Hippocampal formation (tissue), 2 donors: Measurements from ENCODE around the gene PDE7B.

Source experiments
- DNase-seq, 2 donors: peaks; one replicate each; lab custom pipeline; 2025; lab: John Stamatoyannopoulos, UW

PDE7B gene

DNA sequence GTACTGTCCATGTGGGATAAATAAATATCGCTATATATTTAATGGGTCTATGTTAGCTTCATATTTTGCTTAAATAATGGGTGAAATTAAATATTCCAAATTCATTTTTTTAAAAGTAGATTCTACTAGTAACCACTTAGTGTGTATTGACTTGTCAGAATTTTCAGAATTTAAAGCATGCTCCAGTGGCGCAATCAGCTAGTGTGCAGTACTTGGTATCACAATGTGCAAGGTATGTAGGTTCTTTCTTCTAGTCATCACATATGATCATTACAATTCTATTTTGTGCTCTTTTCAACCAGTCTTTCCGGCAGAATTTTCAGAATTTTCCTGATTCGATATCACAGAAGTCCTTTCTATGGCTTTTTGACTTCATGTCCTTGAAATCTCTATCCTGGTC, 32.6 kb downstream of the PDE7B start:
- DNase-seq, result no peak

DNA sequence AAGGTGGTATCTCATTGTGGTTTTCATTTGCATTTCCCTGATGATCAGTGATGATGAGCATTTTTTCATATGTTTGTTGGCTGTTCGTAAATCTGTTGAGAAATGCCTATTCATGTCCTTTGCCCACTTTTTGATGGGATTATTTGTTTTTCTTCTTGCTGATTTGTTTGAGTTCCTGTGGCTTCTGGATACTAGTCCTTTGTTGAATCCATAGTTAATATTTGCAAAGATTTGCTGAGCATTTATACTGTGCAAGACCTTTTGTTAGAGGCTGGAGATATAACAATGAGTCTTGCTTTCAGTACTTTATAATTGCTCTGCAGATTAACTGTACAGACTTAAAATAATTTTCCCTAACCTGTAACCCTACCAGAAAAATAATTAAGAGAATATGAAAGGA, 35.6 kb downstream of the PDE7B start:
- no peak for DNase-seq

DNA sequence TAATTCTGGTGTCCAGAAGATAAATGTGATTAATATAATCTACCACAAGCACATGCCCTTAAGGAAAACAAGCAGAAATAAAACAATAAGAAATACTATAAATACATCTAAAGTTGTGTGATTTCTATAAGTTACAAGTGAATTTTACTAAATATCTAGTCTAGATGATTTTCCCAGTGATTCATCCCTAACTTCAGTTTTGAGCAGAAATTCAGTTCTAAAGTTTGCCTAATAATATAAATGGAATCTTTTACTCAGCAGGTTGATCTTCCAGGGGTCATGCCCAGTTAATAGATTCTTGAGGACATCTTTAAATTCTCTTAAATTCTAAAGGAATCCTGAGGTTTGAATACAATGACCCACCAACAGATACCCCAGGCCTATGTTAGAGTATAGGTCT, 37.3 kb downstream of the PDE7B start:
- no peak for DNase-seq

DNA sequence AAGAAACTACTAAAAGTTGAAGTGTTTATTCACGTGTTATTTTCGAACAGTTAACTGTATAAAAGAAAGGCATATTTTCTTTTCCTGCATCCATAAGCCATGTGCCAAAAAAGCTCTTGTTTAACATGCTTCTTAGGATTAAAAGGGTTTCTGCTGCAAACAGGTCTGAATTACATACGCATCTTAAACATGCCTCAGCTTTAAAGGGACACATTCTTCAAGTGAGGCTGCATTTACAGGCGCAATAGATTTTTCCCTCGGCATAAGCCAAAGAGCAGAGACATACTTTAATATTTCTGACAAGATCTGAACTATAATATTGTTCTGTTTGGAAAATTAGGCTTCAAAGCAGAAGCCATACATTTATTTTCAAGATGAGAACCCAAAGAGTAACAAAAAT, 39.4 kb downstream of the PDE7B start:
- DNase-seq, result no peak

DNA sequence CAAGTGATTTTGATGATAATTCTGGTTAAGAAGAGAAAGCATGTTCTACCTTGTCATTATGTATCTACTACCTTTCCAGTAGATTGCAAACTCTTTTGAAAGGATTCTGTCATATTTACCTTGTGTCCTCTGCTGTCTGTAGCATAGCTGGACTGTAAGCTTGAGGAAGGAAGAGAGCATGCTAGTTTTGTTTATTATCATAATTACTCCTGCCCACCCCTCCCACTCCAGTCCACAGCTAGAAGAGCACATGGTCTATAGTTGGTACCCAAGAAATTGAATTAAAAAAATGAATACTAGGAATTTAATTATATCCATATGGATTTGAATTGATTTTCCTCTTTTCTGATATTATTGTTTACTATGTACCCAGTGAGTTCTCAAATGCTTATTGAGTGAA, 40.2 kb downstream of the PDE7B start:
- DNase-seq, result no peak

DNA sequence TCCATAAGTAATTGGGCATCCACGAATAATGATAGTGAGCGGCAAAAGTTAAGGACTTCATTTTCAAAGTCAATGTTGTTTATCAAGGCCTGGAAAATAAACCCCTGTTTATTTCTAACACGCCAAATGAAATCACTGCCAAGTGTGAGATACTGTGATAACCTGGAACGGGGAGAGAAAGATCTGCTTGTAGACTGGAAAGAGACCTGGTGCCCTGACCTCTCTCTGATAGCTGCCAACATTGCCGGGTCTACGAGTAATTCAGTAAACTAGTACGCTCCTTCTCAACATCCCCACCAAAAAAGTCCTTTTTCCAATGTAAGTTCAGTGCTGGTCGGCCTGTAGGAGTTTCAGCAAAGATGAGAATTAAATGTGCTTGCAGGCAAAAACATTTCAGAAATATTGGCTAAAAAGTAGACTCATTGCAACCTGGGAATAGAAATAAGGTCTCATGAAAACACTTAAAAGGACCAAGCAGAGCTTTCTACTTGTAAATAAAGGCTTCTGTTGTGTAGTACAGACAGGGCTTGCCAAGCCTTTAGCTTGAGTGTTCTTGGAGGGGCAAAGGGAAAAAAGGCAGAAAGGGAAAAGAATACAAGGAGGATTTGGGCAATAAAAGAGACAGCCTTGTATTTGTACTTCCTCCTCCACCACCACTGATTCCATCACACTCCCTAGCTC, 43.9 kb downstream of the PDE7B start:
- DNase-seq, result peak in 1 of 2 donors; percentile 29

DNA sequence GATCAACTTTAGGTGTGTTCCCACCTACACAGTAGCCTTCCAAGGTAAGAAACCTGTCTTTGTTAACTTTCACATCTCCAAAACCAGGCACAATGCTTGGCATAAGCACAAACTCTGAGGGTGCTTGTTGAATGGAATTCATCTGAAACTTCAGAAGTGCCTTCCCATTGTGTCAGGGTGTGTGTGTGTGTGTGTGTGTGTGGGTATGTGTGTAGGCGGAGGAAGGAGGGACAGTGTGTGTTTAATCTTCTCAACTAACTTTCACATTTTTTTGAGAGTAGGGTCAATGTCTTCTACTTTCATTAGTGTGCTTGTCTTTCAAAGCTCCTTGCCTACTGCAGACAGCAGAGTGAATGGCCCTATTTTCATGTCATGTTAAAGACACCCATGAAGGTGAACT, 45.6 kb downstream of the PDE7B start:
- no peak for DNase-seq

DNA sequence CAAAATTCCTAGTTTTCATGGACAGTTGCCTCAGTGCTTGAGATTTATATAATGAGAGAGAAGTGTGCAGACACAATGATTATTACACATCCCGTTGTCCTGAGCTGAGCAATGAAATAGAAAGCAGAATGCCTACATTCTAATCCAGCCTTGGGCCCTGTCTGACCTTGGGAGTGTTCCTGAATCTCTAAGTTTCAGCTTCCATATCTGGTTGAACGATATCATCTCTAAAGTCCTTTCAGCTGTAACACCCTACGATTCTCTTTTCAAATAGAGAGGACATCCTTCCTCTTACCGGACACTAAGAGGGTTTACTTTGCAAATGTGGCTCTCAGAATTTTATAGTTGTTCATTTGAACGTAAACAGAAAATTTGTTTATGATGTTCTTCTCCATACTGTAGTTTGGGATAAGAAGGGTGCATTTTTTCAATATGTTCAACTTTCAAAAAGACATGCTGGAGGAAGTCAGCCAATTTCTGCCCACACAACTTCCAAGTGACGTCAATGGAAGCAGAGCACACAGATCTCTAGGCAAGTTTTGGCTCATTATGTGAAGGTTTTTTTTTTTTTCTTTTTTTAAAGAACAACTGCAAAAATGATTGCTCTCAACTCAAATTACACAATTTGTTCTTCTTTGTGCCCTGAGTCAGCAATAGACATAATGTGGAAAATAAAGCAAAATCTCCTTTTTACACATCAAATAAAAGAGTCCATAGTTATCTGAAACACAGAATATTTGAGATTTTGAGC, 50.4 kb downstream of the PDE7B start:
- DNase-seq, result peak in 1 of 2 donors; percentile 52

DNA sequence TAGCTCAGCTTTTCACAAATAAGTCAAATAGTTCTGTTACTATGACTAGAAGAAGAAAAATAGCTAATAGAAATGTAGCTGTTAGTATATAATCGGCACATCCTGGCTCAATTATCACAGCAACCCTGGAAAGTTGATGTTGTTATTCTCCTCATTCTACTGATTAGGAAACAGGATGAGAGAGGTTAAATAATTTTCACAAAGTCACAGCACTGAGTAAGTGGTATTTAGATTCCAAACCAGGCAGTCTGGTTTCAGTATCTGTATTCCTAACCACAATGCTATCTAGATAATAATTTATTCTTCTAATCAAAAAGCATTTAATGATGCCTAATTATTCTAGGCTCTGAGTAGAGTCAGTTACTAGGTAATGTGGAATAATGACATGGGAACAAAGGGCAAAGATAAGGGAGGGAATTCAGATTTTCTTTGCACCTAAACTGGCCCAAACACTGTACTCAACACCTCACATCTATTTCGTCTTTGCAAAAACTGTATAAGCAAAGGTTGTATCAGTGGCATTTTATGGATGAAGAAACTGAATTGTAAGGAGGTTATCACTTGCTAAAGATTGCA, 51.3 kb downstream of the PDE7B start:
- DNase-seq, result no peak

DNA sequence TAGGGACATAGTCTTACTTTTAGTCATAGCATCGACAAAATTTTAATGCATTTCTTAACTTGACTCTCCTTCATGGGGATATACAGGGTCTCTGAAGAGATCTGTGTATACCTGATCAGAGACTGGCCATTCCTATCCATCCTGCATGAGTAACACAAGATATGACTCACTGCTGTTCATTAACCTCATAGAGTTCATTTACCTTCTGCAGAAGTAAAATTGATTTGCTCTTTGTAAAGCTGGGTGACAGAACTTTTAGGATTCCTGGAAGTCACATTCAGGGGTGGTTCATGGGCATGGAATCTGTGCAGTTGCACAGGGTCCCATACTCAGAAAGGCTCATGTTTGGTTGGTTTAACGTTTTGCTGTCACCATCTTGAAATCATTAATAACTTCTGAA, 53.2 kb downstream of the PDE7B start:
- DNase-seq, result no peak

DNA sequence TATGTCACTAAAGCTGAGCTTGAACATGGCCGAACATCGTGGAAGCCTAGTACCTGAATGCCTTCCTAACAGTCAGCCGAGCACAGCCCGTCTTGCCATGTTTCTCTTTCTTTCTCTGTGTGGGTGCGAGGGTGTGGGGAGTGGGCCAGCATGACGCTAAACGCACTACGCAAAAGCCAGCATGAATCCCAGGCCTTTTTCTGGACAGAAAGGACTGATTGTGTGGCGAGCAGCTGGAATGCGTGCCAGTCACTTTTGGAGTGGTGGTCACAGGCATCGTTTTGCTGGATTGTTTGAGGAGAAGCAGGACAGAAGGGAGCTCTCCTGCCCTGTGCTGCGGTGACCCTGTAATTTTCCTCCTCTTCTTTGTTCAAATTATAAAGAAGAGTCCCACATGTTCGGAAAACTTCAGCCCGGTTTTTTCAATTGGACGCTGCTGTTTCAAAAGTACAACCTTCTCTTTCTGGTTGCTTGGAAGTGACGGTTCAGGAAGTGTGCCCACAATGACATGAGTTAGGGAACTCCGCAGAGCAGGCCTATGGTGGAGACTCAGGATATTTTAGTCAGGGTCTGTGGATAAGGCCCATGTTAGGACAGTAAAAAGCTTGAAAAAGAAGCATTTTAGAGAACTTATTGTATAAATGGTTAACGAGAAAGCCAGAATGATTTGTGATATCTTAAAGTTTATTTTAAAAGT, 54.3 kb downstream of the PDE7B start:
- DNase-seq, result peak; percentile 32 to 39

DNA sequence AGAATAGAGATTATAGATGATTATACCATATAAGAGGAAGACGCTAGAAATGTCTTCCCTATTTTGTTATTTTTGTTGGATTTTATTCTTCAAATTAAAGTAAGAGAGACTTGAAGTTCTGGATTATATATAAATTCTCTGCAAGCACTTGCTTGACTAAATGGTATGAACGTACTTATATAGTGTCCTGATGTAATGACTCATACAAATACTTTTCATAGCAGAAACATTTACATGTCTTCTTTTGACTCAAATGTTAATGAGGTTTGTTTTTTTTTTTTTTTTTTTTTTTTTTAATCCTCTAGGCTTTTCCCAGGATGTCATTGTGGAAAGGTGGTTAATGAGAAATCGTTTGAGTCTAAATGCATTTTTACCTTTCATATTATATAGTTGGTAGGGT, 55.0 kb downstream of the PDE7B start:
- DNase-seq, result no peak

DNA sequence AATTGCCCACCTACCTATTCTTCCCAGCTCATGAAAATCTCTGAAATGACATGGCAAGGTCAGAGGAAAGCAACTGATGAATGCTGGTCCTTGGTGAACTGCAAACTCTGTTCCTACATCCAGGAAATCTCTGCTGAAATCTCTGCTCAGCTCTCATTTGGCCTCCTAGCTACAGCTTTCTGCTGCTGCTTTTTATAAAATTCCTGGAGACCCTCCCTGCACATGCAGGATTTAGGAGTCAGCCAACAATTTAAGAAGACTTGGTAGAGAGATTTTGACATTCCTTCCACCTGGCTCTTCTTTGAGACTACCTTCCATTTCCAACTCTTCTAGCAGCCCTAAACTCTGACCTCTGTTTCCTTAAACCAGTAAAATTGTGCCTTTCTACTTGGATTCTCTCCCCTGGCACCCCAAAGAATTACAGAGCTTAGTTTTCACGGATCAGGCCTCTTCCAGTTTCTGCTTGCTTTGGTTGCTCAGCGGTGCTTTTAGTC, 55.5 kb downstream of the PDE7B start:
- no peak for DNase-seq

DNA sequence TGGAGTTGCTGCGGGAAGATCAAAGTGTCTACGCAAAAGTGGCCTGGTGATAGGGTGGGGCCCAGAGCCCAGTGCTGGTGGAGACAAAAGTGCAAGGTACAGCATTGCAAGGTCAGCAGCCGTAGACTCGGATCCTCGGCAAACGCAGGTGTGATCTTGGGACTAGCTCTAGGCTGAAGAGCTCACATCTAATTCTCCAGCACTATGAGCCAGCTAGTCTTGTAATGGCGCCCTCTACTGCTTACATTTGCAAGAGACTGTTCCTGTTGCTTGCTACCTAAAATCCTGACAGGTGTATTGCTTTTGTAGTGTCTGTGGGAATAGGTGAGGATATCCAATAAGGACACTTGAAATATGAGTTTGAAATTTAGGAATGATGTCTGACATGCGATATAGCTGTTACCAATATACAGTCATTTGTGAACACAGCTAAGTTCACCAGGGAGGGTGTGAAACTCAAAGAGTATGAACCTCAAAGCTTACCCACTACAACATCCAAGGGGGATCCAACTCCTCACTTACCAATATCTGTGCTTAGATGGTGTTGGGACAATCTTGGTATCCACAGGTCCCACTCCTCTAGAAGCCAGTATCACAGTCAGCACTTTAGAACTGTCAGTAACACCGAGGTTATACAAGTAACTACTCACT, 58.4 kb downstream of the PDE7B start:
- DNase-seq, result no peak

DNA sequence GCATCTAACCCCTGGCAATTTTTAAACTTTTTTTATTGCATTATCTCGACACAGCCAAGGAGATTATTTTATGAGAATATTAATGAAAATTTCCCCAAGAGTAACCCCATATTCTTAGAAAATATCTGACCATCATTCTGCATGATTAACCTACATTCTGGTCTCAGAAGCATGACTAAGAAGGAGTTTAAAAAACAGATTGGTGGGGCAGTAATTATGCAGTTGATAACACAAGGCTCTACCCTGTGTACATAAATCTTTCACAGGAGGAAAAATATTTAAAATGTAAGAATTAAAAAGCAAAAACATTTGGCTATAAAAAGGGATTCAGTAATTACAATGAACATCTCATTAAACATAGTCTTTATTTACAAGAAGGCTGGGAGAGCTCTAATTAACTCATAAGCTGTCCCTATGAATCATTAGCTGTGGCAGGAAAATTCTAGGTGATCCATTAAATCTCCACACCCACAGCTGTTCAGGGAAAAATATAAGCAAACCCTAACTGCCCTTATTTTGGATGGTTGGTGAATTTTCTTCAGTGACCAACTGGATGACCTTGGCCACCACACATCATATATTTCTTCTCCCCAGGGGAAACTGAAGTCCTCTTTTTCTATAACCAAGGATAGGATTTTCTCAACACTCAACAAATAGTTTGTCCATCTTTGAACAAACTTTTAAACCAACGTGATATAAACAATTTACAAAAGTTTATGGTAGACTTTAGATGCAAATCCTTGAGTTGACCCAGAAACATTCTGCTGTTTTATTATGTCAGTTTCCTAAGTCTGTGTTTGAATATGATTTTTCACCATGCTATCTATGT, 59.5 kb downstream of the PDE7B start:
- DNase-seq, result no peak

DNA sequence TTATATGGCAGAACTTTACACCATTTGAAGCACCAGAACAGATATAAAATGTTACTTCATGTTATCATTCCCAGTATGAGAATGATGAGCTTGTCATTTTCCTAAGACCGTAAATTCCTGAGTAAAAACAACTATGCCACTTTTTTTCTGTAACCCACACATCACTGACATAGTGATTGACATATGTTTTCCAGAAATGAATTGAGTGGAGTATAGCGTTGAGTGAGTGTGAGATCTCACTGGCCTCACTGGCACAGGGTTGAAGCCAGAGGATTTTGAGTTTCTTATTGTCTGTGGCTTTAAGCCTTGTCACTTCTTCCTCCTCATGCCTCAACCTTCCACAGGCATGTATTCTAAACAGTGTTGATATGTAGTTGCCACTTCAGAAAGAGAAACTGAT, 62.3 kb downstream of the PDE7B start:
- DNase-seq, result no peak

DNA sequence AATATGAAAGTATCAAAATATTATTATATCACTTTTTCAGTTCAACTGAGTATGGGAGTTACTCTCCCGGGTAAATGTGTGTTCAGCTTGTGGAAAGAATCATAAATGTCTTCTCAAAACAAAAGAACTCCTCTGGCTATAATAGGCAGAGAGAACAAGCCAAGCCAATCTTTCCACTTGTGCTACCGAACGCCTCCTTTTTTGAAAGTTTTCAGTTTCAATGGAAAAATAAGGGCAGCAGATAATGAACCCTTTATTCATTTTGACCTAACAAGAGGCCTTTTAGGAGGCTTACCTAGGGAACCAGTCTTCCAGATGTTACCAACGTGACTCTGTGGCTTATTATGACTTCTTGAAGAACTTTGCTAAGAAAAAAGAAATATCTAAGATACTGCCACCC, 67.5 kb downstream of the PDE7B start:
- no peak for DNase-seq

DNA sequence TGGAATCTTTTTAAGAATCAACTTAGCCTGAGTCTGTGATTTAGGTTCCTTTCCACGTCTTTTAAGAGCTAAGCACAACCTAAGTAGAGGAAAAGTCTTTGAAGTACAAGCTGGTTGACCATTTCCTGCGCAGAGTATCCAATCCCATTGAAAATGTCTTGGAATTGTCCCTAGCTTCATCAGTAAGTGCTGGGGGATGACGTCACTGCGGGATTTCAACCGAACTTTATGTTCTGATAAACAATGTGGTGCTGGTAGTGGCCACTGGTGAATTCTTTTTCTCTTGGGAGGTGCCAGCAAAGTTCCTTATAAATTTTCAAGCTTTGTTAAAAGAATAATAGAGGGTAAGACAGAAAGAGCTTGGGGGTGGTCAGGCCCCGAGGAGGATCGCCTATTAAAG, 69.2 kb downstream of the PDE7B start:
- no peak for DNase-seq

DNA sequence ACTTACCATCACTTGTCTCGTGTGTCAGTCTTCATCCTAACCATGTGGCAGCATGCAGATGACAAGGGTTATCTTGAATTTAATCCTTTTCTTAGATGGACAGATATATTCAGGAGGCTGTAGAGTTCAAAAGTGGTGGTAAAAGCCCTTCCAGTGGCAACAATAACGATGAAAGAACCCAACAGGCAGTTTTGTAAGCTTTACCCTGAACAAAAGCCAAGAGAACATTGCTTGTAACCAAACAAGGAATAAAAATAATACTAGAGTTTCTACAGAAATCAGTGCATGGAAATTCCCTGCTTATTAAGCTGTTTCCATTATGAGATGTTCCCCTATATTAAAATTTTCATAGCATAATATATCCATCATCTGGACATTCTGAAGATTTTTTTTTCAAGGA, 69.7 kb downstream of the PDE7B start:
- DNase-seq, result no peak

DNA sequence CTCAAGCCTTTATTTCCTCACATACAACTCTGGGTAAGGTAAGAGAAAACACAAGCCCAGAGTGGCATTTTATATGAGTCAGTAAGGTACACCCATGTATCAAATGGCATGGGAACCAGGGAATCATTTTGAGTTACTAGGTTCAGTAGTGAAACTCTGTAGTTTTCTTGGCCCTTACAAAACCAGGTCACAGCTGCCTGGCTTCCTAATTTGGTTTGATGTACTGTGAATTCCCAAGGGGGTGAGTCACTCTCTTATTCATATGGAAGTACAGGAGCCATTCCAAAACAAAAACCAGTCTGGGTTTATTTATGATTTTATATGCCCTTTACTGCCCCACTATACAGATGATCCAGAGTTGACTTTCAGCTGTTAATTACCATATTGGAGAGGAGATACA, 70.7 kb downstream of the PDE7B start:
- DNase-seq, result peak in 1 of 2 donors; percentile 13

DNA sequence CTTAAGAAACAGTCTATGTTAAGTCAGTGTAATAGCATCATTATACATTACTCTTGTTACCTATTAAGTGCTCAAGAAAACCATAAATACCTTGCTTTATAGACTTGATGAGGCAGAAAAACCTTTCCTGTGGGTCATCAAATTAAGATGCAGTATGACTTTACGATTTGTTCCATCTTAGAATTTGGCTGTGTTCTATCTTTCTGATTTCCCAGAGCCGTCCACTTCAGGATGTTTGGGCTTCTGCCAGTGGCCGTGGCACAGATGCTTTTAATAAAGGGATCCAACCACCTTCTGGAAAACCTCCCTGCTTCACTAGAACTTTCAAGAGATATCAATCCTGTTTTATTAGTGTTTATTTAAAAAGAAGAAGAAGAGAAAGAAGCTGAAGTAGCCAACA, 71.2 kb downstream of the PDE7B start:
- no peak for DNase-seq
